ENCODE results near the gene DCUN1D1.

Gene DCUN1D1

DNA sequence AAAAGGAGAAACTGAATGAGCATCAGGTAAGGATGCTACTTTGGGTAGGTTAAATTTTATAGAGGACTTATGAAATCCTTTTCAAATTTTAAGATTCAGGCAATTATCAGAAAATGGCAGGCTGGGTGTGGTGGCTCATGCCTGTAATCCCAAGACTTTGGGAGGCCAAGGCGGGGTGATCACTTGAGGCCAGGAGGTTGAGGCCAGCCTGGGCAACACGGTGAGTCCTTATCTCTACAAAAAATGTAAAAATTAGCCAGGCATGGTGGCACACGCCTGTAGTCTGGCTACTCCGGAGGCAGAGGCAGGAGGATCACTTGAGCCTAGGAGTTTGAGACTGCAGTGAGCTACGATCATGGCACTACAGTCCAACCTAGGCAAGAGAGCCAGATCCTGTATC lies 23.1 kb downstream of the DCUN1D1 start:
- peaks cover 68% of the 10 kb centered on the region for H3K36me3 ChIP-seq (ENCODE audit: insufficient read depth, low read length)
- H3K4me3 ChIP-seq = no peak overlapping the region
- no peak for TF ChIP-seq FOXP2 (optimal IDR thresholded peaks at IDR 0.05; ENCODE audit: control extremely low read depth, extremely low read length, insufficient read depth)
- no peak for TF ChIP-seq POLR2AphosphoS5 (IDR thresholded peaks at IDR 0.05; ENCODE audit: borderline replicate concordance, low read depth, low read length)
- TF ChIP-seq EZH2 (IDR thresholded peaks at IDR 0.05) = no peak
- no peaks in the 10 kb centered on the region for H3K9me3 ChIP-seq (ENCODE audit: low read depth, low read length)
- H3K27ac ChIP-seq = no peak overlapping the region
- DNase-seq (ENCODE audit: low read depth, low spot score) = no peak
- H3K9ac ChIP-seq (ENCODE audit: insufficient read length) = no peak overlapping the region

GRCh38 chr3:182954553-182955235 lies 25.6 kb downstream of the DCUN1D1 start:
- TF ChIP-seq FOXP2 (optimal IDR thresholded peaks at IDR 0.05; ENCODE audit: control extremely low read depth, extremely low read length, insufficient read depth) (no peak), EZH2 (IDR thresholded peaks at IDR 0.05) (no peak), POLR2AphosphoS5 (IDR thresholded peaks at IDR 0.05; ENCODE audit: borderline replicate concordance, low read depth, low read length) (no peak)
- no peak for DNase-seq (ENCODE audit: low read depth, low spot score)
- H3K9ac ChIP-seq (ENCODE audit: insufficient read length) = no peak overlapping the region
- H3K4me3 ChIP-seq = no peak overlapping the region
- H3K36me3 ChIP-seq (ENCODE audit: insufficient read depth, low read length) = peaks cover 53% of the 10 kb centered on the region
- H3K9me3 ChIP-seq (ENCODE audit: low read depth, low read length) = no peaks in the 10 kb centered on the region
- no peak overlapping the region for H3K27ac ChIP-seq

- no peak overlapping the region for H3K27ac ChIP-seq
- no peak overlapping the region for H3K9ac ChIP-seq (ENCODE audit: insufficient read length)
- H3K9me3 ChIP-seq (ENCODE audit: low read depth, low read length) = no peaks in the 10 kb centered on the region
- H3K4me3 ChIP-seq = no peak overlapping the region
- no peak for TF ChIP-seq FOXP2 (optimal IDR thresholded peaks at IDR 0.05; ENCODE audit: control extremely low read depth, extremely low read length, insufficient read depth)
- TF ChIP-seq POLR2AphosphoS5 (IDR thresholded peaks at IDR 0.05; ENCODE audit: borderline replicate concordance, low read depth, low read length) = no peak
- TF ChIP-seq EZH2 (IDR thresholded peaks at IDR 0.05) = no peak
- no peak for DNase-seq (ENCODE audit: low read depth, low spot score)
- H3K36me3 ChIP-seq (ENCODE audit: insufficient read depth, low read length) = peaks cover 64% of the 10 kb centered on the region
These were observed 30.6 kb downstream of the DCUN1D1 start for GRCh38 chr3:182949688-182950087.

DNA sequence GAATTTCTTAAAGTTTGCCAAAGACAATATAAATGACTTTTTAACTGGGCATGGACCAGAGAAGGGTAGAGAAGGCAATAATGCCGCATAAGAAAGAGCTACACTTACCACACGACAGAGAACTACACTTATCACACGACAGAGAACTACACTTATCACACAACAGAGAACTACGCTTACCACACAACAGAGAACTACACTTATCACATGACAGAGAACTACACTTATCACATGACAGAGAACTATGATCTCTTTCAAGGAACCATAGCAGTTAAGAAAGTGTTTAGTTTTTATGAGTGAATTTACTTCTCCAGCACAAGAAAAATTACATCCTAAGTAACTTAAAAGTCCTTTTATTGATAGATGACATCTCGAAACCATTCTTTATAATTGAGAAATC lies 32.0 kb downstream of the DCUN1D1 start:
- H3K9ac ChIP-seq (ENCODE audit: insufficient read length) = no peak overlapping the region
- no peak overlapping the region for H3K4me3 ChIP-seq
- no peak for DNase-seq (ENCODE audit: low read depth, low spot score)
- no peak overlapping the region; the same call in 1 of the 2 replicates for H3K27ac ChIP-seq
- no peaks in the 10 kb centered on the region for H3K9me3 ChIP-seq (ENCODE audit: low read depth, low read length)
- TF ChIP-seq FOXP2 (optimal IDR thresholded peaks at IDR 0.05; ENCODE audit: control extremely low read depth, extremely low read length, insufficient read depth) = no peak
- no peak for TF ChIP-seq EZH2 (IDR thresholded peaks at IDR 0.05)
- TF ChIP-seq POLR2AphosphoS5 (IDR thresholded peaks at IDR 0.05; ENCODE audit: borderline replicate concordance, low read depth, low read length) = no peak
- peaks cover 58% of the 10 kb centered on the region for H3K36me3 ChIP-seq (ENCODE audit: insufficient read depth, low read length)

- H3K27ac ChIP-seq = no peak overlapping the region
- no peak overlapping the region for H3K9ac ChIP-seq (ENCODE audit: insufficient read length)
- no peak for TF ChIP-seq POLR2AphosphoS5 (IDR thresholded peaks at IDR 0.05; ENCODE audit: borderline replicate concordance, low read depth, low read length)
- TF ChIP-seq FOXP2 (optimal IDR thresholded peaks at IDR 0.05; ENCODE audit: control extremely low read depth, extremely low read length, insufficient read depth) = no peak
- no peak for TF ChIP-seq EZH2 (IDR thresholded peaks at IDR 0.05)
- peaks cover 54% of the 10 kb centered on the region for H3K36me3 ChIP-seq (ENCODE audit: insufficient read depth, low read length)
- DNase-seq (ENCODE audit: low read depth, low spot score) = no peak
- H3K9me3 ChIP-seq (ENCODE audit: low read depth, low read length) = no peaks in the 10 kb centered on the region
- no peak overlapping the region for H3K4me3 ChIP-seq
These were observed 32.5 kb downstream of the DCUN1D1 start for GRCh38 chr3:182947888-182948287.

- no peak overlapping the region for H3K4me3 ChIP-seq
- DNase-seq (ENCODE audit: low read depth, low spot score) = no peak
- TF ChIP-seq FOXP2 (optimal IDR thresholded peaks at IDR 0.05; ENCODE audit: control extremely low read depth, extremely low read length, insufficient read depth) (no peak), POLR2AphosphoS5 (IDR thresholded peaks at IDR 0.05; ENCODE audit: borderline replicate concordance, low read depth, low read length) (no peak), EZH2 (IDR thresholded peaks at IDR 0.05) (no peak)
- H3K9ac ChIP-seq (ENCODE audit: insufficient read length) = no peak overlapping the region
- H3K9me3 ChIP-seq (ENCODE audit: low read depth, low read length) = no peaks in the 10 kb centered on the region
- H3K27ac ChIP-seq = no peak overlapping the region
- peaks cover 25% of the 10 kb centered on the region for H3K36me3 ChIP-seq (ENCODE audit: insufficient read depth, low read length)
These were observed 38.6 kb downstream of the DCUN1D1 start for GRCh38 chr3:182941719-182942118.

DNA sequence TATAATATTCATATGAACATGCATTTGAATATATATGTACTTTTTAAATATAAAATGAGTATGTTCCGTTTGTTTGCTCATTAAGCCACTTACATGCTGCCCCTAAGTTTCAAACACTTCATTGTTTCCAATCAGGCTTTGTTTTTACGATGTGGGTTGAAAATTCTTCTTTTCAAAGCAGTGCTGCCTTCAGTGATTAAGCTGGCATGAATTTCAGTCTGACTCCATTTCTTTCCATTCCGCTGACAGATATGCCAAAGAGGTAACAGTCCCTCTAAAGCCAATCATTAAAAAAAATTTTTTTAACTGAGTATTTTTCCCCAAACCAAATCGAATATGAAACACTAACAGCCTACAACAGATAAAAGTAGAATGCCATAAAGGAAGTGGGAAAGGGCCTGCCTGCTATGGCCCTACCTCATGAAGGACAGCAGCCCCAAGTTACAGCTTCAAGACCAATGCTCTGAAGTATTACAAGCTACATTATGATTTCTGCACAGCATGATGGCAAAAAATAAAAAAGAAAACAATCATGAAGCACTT lies 40.0 kb downstream of the DCUN1D1 start:
- Histone ChIP-seq H3K36me3 (ENCODE audit: insufficient read depth, low read length) (peaks cover 11% of the 10 kb centered on the region), H3K4me3 (no peak overlapping the region), H3K27ac (no peak overlapping the region), H3K9me3 (ENCODE audit: low read depth, low read length) (no peaks in the 10 kb centered on the region), H3K9ac (ENCODE audit: insufficient read length) (no peak overlapping the region)
- DNase-seq (ENCODE audit: low read depth, low spot score) = no peak
- TF ChIP-seq EZH2 (IDR thresholded peaks at IDR 0.05) (no peak), POLR2AphosphoS5 (IDR thresholded peaks at IDR 0.05; ENCODE audit: borderline replicate concordance, low read depth, low read length) (no peak), FOXP2 (optimal IDR thresholded peaks at IDR 0.05; ENCODE audit: control extremely low read depth, extremely low read length, insufficient read depth) (no peak)

- no peak overlapping the region for H3K27ac ChIP-seq
These were observed 42.9 kb downstream of the DCUN1D1 start for GRCh38 chr3:182937293-182938051.

More at GRCh38 chr3:182937293-182938051, 42.9 kb downstream of the DCUN1D1 start:
- TF ChIP-seq EZH2 (IDR thresholded peaks at IDR 0.05) (no peak), FOXP2 (optimal IDR thresholded peaks at IDR 0.05; ENCODE audit: control extremely low read depth, extremely low read length, insufficient read depth) (no peak), POLR2AphosphoS5 (IDR thresholded peaks at IDR 0.05; ENCODE audit: borderline replicate concordance, low read depth, low read length) (no peak)
- H3K4me3 ChIP-seq = no peak overlapping the region
- H3K36me3 ChIP-seq (ENCODE audit: insufficient read depth, low read length) = peaks cover 1% of the 10 kb centered on the region; the same call in 1 of the 2 replicates
- H3K9ac ChIP-seq (ENCODE audit: insufficient read length) = no peak overlapping the region
- H3K9me3 ChIP-seq (ENCODE audit: low read depth, low read length) = peaks cover under 1% of the 10 kb centered on the region; the same call in 1 of the 2 replicates
- DNase-seq (ENCODE audit: low read depth, low spot score) = no peak
